Kidney (tissue), 14 donors: ENCODE results near the gene VWA5B1. TPM values are rescaled to one million over a fixed set of nuclear protein-coding genes. Genes with fewer than 3 reads are reported as not detected.

ENCODE experiments used
- DNase-seq, 5 donors: peaks; one replicate each; pipeline ENCODE4 v3.0.0-alpha.2; 2013 to 2020
- FAIRE-seq: peaks from 2 replicates; lab custom pipeline; 2012; peaks lifted over from hg19 to GRCh38; lab: Jason Lieb, UNC
- H3K27ac ChIP-seq, 2 donors: one replicate each; pipeline ENCODE4 v1.7.0; 2013; ENCODE audit warnings: low read depth in 2 of 2, low read length in 2 of 2, inconsistent platforms in 1 of 2
- H3K27me3 ChIP-seq: one replicate; pipeline ENCODE4 v1.7.1; 2013; ENCODE audit warnings: low read length, inconsistent platforms; ENCODE audit not compliant: control insufficient read depth, insufficient read depth
- H3K36me3 ChIP-seq, 3 donors: one replicate each; pipeline versions ENCODE4 v1.7.0 to v1.7.1; 2013; ENCODE audit warnings: low read length in 3 of 3, control low read depth in 1 of 3, inconsistent platforms in 1 of 3; ENCODE audit not compliant: insufficient read depth in 3 of 3, control insufficient read depth in 2 of 3
- H3K4me1 ChIP-seq, 3 donors: one replicate each; pipeline versions ENCODE4 v1.7.0 to v1.7.1; 2013; ENCODE audit warnings: low read length in 3 of 3, inconsistent platforms in 1 of 3, low read depth in 1 of 3; ENCODE audit not compliant: control insufficient read depth in 2 of 3, insufficient read depth in 2 of 3
- H3K4me3 ChIP-seq, 3 donors: one replicate each; pipeline versions ENCODE4 v1.7.0 to v1.8.1; 2013; ENCODE audit warnings: low read length in 3 of 3, control low read depth in 1 of 3, inconsistent platforms in 1 of 3
- H3K9ac ChIP-seq, 3 donors: one replicate each; pipeline versions ENCODE4 v1.7.0 to v1.7.1; 2013; ENCODE audit warnings: low read length in 3 of 3, control low read depth in 1 of 3, inconsistent platforms in 1 of 3
- H3K9me3 ChIP-seq, 3 donors: one replicate each; pipeline versions ENCODE4 v1.7.0 to v1.7.1; 2013; ENCODE audit warnings: low read length in 3 of 3, control low read depth in 1 of 3, inconsistent platforms in 1 of 3; ENCODE audit not compliant: control insufficient read depth in 2 of 3, insufficient read depth in 1 of 3
- CTCF ChIP-seq: IDR thresholded peaks from 3 replicates; pipeline ENCODE4 v1.5.1; 2012; ENCODE audit warnings: mild to moderate bottlenecking, moderate library complexity, borderline replicate concordance; ENCODE audit not compliant: insufficient read depth; ENCODE audit errors: extremely low read depth
- intact Hi-C: fragments of 100-400 bp; cut with DNase I; formaldehyde crosslinking; loops from one replicate; pipeline ENCODE4 v1.11.1; 2022
- polyA plus RNA-seq: library from polyadenylated mRNA; stranded (reverse); fragments of 350-450 nt; fragmentation: Illumina TruSeq; extraction: RNeasy Lipid Tissue Mini Kit (QIAGEN cat#74804); gene quantifications from one replicate; pipeline ENCODE4 v1.2.3, GENCODE V29; 2014; ENCODE audit warnings: low read depth, low replicate concordance; ENCODE audit not compliant: insufficient read depth
- total RNA-seq: library from RNA; stranded (reverse); fragmentation: NEBNext Ultra II Directional; extraction: Animal tissue kit (Norgen Biotek cat#: 25700); gene quantifications from one replicate; pipeline ENCODE4 v1.2.1, GENCODE V29; 2021
- donor health status: control.
- donor health status: control.
- donor health status: control.
- donor health status: control.
- donor health status: control.
- donor health status: DM: yes; HTN: yes; CAD: no.
- donor health status: Normal renal cell carcinoma (clear cell type).

VWA5B1 gene
- total and polyA plus RNA-seq, 2 donors from 2014 or later: 0.69 to 1.4 TPM

DNA sequence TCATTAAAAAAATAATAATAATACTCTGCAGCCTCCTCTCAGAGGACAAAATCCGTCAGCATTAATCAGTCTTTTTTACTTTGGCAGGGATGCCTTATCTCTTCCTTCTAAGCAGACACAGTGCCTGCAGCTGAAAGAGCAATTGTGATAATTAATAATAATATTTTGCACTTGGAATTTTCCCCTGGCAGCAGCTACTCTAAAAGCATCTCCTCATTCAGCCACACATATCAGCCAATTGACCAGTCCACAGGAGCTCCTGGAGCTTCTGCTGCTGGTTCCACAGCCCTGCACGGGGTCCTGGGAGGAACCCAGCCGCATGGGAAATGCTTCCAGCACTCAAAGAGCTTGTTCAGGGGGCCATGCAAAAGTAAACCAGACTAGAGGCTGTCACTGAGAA is 31.0 kb upstream of the VWA5B1 start:
- H3K4me1 ChIP-seq: no peaks in the 10 kb centered on the region
- intact Hi-C loops: no loop called here
- no peak for FAIRE-seq

DNA sequence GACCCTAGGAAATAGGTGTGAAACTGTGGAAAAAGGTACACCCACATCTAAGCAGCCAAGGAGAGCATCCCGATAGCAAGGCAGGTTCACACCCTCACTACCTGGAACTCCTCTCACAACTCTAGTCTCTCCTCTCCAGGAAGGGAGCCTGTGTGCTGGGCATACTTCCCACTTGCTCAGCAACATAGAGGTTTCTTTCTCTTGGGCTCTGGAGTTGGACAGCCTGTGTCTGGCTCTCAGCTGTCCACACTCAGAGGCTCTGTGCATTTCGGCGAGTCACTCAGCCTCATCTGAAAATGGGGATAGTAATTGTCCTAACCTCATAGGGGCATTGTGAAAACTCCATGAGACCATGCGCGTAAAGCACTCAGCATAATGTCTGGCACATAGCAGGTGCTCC is 29.6 kb upstream of the VWA5B1 start:
- Histone ChIP-seq H3K9me3 (no peaks in the 10 kb centered on the region), H3K4me3 (no peak overlapping the region), H3K9ac (no peak overlapping the region), H3K27ac (no peak overlapping the region), H3K27me3 (no peaks in the 10 kb centered on the region), H3K4me1 (peaks cover 0 to 4% (median 0%) of the 10 kb centered on the region in 3 donors), H3K36me3 (no peaks in the 10 kb centered on the region)
- FAIRE-seq (no peak), DNase-seq (no peak)
- intact Hi-C loops: no loop called here
- no peak for TF ChIP-seq CTCF

More for the DNA sequence above, 31.0 kb upstream of the VWA5B1 start:
- no peak overlapping the region for H3K9ac ChIP-seq
- no peaks in the 10 kb centered on the region for H3K9me3 ChIP-seq
- TF ChIP-seq CTCF: no peak
- H3K27me3 ChIP-seq: no peaks in the 10 kb centered on the region
- no peak overlapping the region for H3K27ac ChIP-seq
- no peak overlapping the region for H3K4me3 ChIP-seq
- no peaks in the 10 kb centered on the region for H3K36me3 ChIP-seq
- DNase-seq: no peak

GRCh38 chr1:20262810-20263534 is 27.7 kb upstream of the VWA5B1 start:
- Histone ChIP-seq H3K9me3 (no peaks in the 10 kb centered on the region), H3K36me3 (no peaks in the 10 kb centered on the region), H3K4me1 (peaks cover 0 to 4% (median 0%) of the 10 kb centered on the region in 3 donors), H3K4me3 (no peak overlapping the region), H3K27ac (no peak overlapping the region), H3K27me3 (no peaks in the 10 kb centered on the region), H3K9ac (no peak overlapping the region)
- TF ChIP-seq CTCF: no peak
- FAIRE-seq: no peak
- DNase-seq: no peak
- intact Hi-C loops: no loop called here
